KMS-11 (cell line): ENCODE results near the gene PLA2G2C.
A peak's percentile ranks its signal among the peaks of the same experiment; 100 is the strongest.

Source experiments
- H2AFZ ChIP-seq: fragments of 200-600 bp; sonication (generic); 2 replicates; pipeline ENCODE4 v1.6.1; 2016; ENCODE audit warnings: antibody characterized with exemption, mixed run types, low read depth
- H3K27ac ChIP-seq: fragments of 200-600 bp; sonication (generic); 2 replicates; pipeline ENCODE4 v1.6.1; 2016; ENCODE audit warnings: mild to moderate bottlenecking, mixed run types
- H3K27me3 ChIP-seq: fragments of 200-600 bp; sonication (generic); 2 replicates; pipeline ENCODE4 v1.6.1; 2017; ENCODE audit warnings: mild to moderate bottlenecking, low read depth, mixed run types, moderate library complexity; ENCODE audit not compliant: insufficient read depth
- H3K36me3 ChIP-seq: fragments of 200-600 bp; sonication (generic); 2 replicates; pipeline ENCODE4 v1.6.1; 2017; ENCODE audit warnings: mild to moderate bottlenecking, mixed run types; ENCODE audit not compliant: insufficient read depth
- H3K4me1 ChIP-seq: fragments of 200-600 bp; sonication (generic); 2 replicates; pipeline ENCODE4 v1.6.1; 2016; ENCODE audit warnings: mild to moderate bottlenecking, low read depth, mixed run types; ENCODE audit not compliant: poor library complexity, severe bottlenecking
- H3K4me2 ChIP-seq: fragments of 200-600 bp; sonication (generic); 2 replicates; pipeline ENCODE4 v1.7.0; 2016; ENCODE audit warnings: mild to moderate bottlenecking, mixed run types
- H3K4me3 ChIP-seq: fragments of 200-600 bp; sonication (generic); IDR thresholded peaks from 2 replicates; pipeline ENCODE4 v1.6.1; 2017; ENCODE audit warnings: low read depth, low read length, mixed read lengths; ENCODE audit not compliant: insufficient read depth
- H3K79me2 ChIP-seq: fragments of 200-600 bp; sonication (generic); 2 replicates; pipeline ENCODE4 v1.6.1; 2016; ENCODE audit warnings: low read depth, mixed run types; ENCODE audit not compliant: insufficient read depth
- H3K9ac ChIP-seq: fragments of 200-600 bp; sonication (generic); 2 replicates; pipeline ENCODE4 v1.6.1; 2016; ENCODE audit warnings: mild to moderate bottlenecking, mixed run types
- H4K20me1 ChIP-seq: fragments of 200-600 bp; sonication (generic); 2 replicates; pipeline ENCODE4 v1.6.1; 2016; ENCODE audit warnings: mild to moderate bottlenecking, mixed run types; ENCODE audit not compliant: insufficient read depth
- CTCF ChIP-seq: fragments of 200-600 bp; sonication (generic); conservative IDR thresholded peaks from 2 replicates; pipeline ENCODE4 v1.6.1; 2017; ENCODE audit warnings: low read depth, mild to moderate bottlenecking, antibody characterized with exemption, low read length, moderate library complexity, mixed read lengths

Gene PLA2G2C

DNA sequence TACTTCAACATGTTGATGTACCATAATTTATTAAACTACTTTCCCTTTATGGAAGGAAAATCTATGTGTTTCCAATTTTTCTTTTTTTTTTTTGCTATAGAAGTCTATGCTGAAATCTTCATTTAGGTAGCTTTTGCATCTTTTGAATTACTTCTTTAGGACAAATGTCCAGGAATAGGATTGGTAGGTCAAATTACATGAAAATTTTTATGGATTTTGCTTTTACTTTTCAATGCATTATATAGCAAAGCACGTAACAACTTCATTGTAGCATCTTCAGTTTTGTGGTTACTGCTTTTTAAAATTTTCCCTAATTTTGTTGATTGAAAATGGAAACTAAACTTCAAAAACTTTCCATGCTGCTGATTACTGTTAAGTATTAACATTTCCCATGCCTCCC lies 12.0 kb upstream of the PLA2G2C start:
- no peak overlapping the region for H3K4me3 ChIP-seq
- no peak overlapping the region for H3K27ac ChIP-seq
- no peak for TF ChIP-seq CTCF
- H3K4me1 ChIP-seq = no peaks in the 10 kb centered on the region
- H3K36me3 ChIP-seq = no peaks in the 10 kb centered on the region
- no peaks in the 10 kb centered on the region for H3K79me2 ChIP-seq
- peaks cover 52% of the 10 kb centered on the region; the same call in 1 of the 2 replicates for H3K27me3 ChIP-seq
- no peak overlapping the region for H2AFZ ChIP-seq
- H3K4me2 ChIP-seq = no peak overlapping the region
- H4K20me1 ChIP-seq = no peaks in the 10 kb centered on the region
- no peak overlapping the region for H3K9ac ChIP-seq

- Histone ChIP-seq H3K4me2 (no peak overlapping the region), H2AFZ (no peak overlapping the region)
Measured at GRCh38 chr1:20197329-20197791, 11.0 kb upstream of the PLA2G2C start.

GRCh38 chr1:20195462-20195780 lies 9.1 kb upstream of the PLA2G2C start:
- Histone ChIP-seq H3K4me2 (no peak overlapping the region), H2AFZ (no peak overlapping the region), H3K4me3 (no peak overlapping the region), H4K20me1 (no peaks in the 10 kb centered on the region), H3K9ac (no peak overlapping the region), H3K27me3 (peaks cover 48% of the 10 kb centered on the region; the same call in 1 of the 2 replicates), H3K36me3 (no peaks in the 10 kb centered on the region), H3K79me2 (no peaks in the 10 kb centered on the region), H3K27ac (no peak overlapping the region), H3K4me1 (no peaks in the 10 kb centered on the region)
- peak; percentile 0; the same call in 1 of the 2 replicates for TF ChIP-seq CTCF

More at GRCh38 chr1:20197329-20197791, 11.0 kb upstream of the PLA2G2C start:
- Histone ChIP-seq H3K36me3 (no peaks in the 10 kb centered on the region), H3K9ac (no peak overlapping the region), H3K27me3 (peaks cover 53% of the 10 kb centered on the region; the same call in 1 of the 2 replicates), H4K20me1 (no peaks in the 10 kb centered on the region), H3K27ac (no peak overlapping the region), H3K4me1 (no peaks in the 10 kb centered on the region), H3K79me2 (no peaks in the 10 kb centered on the region), H3K4me3 (no peak overlapping the region)
- no peak for TF ChIP-seq CTCF

GRCh38 chr1:20194757-20195461 lies 8.6 kb upstream of the PLA2G2C start:
- Histone ChIP-seq H3K4me3 (no peak overlapping the region), H3K4me1 (no peaks in the 10 kb centered on the region), H3K36me3 (no peaks in the 10 kb centered on the region), H2AFZ (no peak overlapping the region), H4K20me1 (no peaks in the 10 kb centered on the region), H3K27ac (no peak overlapping the region), H3K4me2 (no peak overlapping the region), H3K27me3 (peaks cover 46% of the 10 kb centered on the region; the same call in 1 of the 2 replicates), H3K79me2 (no peaks in the 10 kb centered on the region), H3K9ac (no peak overlapping the region)
- peak; percentile 64 for TF ChIP-seq CTCF
